Right lobe of liver (tissue), 6 donors: ENCODE data around the gene ACVR2B. TPM values are rescaled to one million over a fixed set of nuclear protein-coding genes. Genes with fewer than 3 reads are reported as not detected.

Source experiments
- ATAC-seq, 4 donors: fragments of 200-7000 bp; cut with Tn5 transposase; one replicate each; pipeline ENCODE4 v1.9.1; 2020; ENCODE audit warnings: mild to moderate bottlenecking in 4 of 4, moderate library complexity in 4 of 4
- DNase-seq, 3 donors: peaks; one replicate each; pipeline ENCODE4 v3.0.0-alpha.2; 2020
- H3K27ac ChIP-seq, 3 donors: fragments of 200-600 bp; one replicate each; pipeline ENCODE4 v1.8.0; 2022
- H3K27me3 ChIP-seq, 2 donors: fragments of 200-600 bp; one replicate each; pipeline ENCODE4 v1.8.0; 2022
- H3K36me3 ChIP-seq, 4 donors: fragments of 200-600 bp; sonication (generic) in 1 of 4; one replicate each; pipeline versions ENCODE4 v1.5.1 to v1.8.0; 2017 to 2022; ENCODE audit warnings: control low read depth in 1 of 4
- H3K4me1 ChIP-seq, 4 donors: fragments of 200-600 bp; sonication (generic) in 1 of 4; one replicate each; pipeline versions ENCODE4 v1.5.1 to v1.8.0; 2017 to 2022; ENCODE audit warnings: control low read depth in 1 of 4
- H3K4me3 ChIP-seq, 3 donors: fragments of 200-600 bp; one replicate each; pipeline ENCODE4 v1.8.0; 2022
- H3K9me3 ChIP-seq, 4 donors: fragments of 200-600 bp; sonication (generic) in 1 of 4; one replicate each; pipeline versions ENCODE4 v1.5.1 to v1.8.0; 2017 to 2022; ENCODE audit warnings: control low read depth in 1 of 4
- CTCF ChIP-seq, 4 donors: fragments of 200-600 bp in 3 of 4; fragments of 450-650 bp in 1 of 4; IDR thresholded peaks; one replicate each; pipeline versions ENCODE4 v1.5.1 to v1.8.0; 2016 to 2022; ENCODE audit warnings: antibody characterized with exemption in 4 of 4, mild to moderate bottlenecking in 2 of 4
- POLR2A ChIP-seq: fragments of 450-650 bp; IDR thresholded peaks from one replicate; pipeline ENCODE4 v1.6.1; 2017; ENCODE audit warnings: antibody characterized with exemption, mild to moderate bottlenecking
- WGBS: methylation state at CpG from one replicate; pipeline ENCODE4 v1.1.6; 2018; ENCODE audit warnings: low coverage, low lambda C conversion rate; ENCODE audit not compliant: insufficient coverage; ENCODE audit errors: missing lambda C conversion rate; 5-methylcytosine and 5-hydroxymethylcytosine counted together
- intact Hi-C, 2 donors: fragments of 100-400 bp; cut with DNase I; formaldehyde crosslinking; loops; one replicate each; pipeline versions ENCODE4 v1.11.2 to v1.14.1; 2022
- total RNA-seq, 6 experiments: library from RNA; depleted of rRNA in 2 of 6; stranded (reverse); fragments of >200 nt in 2 of 6; fragmentation: NEBNext Ultra II Directional in 3 of 6; extraction: Animal tissue kit (Norgen Biotek cat#: 25700) in 3 of 6; gene quantifications; one replicate each; pipeline versions ENCODE4 v1.1.0 to v1.2.4, GENCODE V29; 2016 to 2023
- donor health status: DM: no; HTN: yes; CAD: no.
- donor health status: DM: no; HTN: no; CAD: no.
- donor health status: DM: no; HTN: no; CAD: no.
- donor health status: DM: no; HTN: yes; CAD: no.
- donor health status: DM: no; HTN: yes; CAD: no.

ACVR2B gene
- total RNA-seq, 6 experiments from 2014 or later: 2.0 to 5.9 (median 4.4) TPM

- no peak overlapping the region for H3K27ac ChIP-seq
- H3K9me3 ChIP-seq: no peaks in the 10 kb centered on the region
- H3K4me1 ChIP-seq: no peaks in the 10 kb centered on the region
- DNase-seq: no peak
- no peaks in the 10 kb centered on the region for H3K27me3 ChIP-seq
- intact Hi-C loops: loop anchor here in 1 of 2 donors (5.0 kb wide), 1 partner anchor 129 kb away; no protein-coding TSS in a partner anchor
- no peak overlapping the region for H3K4me3 ChIP-seq
- H3K36me3 ChIP-seq: peaks cover 0 to 49% (median 16%) of the 10 kb centered on the region in 4 donors
- WGBS: 80% methylated on average over 1 of the region's 2 CpGs
- no peak for TF ChIP-seq CTCF (IDR thresholded peaks at IDR 0.05)
- TF ChIP-seq POLR2A: no peak
- ATAC-seq: no peak
Observed at GRCh38 chr3:38480930-38481329, 27.2 kb downstream of the ACVR2B start.

GRCh38 chr3:38482951-38483350 is 29.3 kb downstream of the ACVR2B start:
- Histone ChIP-seq H3K4me1 (no peaks in the 10 kb centered on the region), H3K4me3 (no peak overlapping the region), H3K27ac (no peak overlapping the region), H3K36me3 (peaks cover 0 to 49% (median 16%) of the 10 kb centered on the region in 4 donors), H3K9me3 (no peaks in the 10 kb centered on the region), H3K27me3 (no peaks in the 10 kb centered on the region)
- TF ChIP-seq POLR2A: no peak
- TF ChIP-seq CTCF (IDR thresholded peaks at IDR 0.05): no peak
- DNase-seq: no peak
- WGBS: 77% methylated on average over 8 of the region's 10 CpGs
- intact Hi-C loops: loop anchor here in 1 of 2 donors (5.0 kb wide), 1 partner anchor 131 kb away; no protein-coding TSS in a partner anchor
- no peak for ATAC-seq

- no peak for ATAC-seq
- 47% methylated on average over 3 of the region's 3 CpGs for WGBS
Observed at GRCh38 chr3:38487323-38487722, 33.6 kb downstream of the ACVR2B start.

GRCh38 chr3:38488949-38489348 is 35.3 kb downstream of the ACVR2B start:
- peaks cover 0 to 10% (median 2%) of the 10 kb centered on the region in 4 donors for H3K36me3 ChIP-seq
- DNase-seq: no peak
- 63% methylated on average over 2 of the region's 2 CpGs for whole genome bisulfite sequencing
- no peak overlapping the region for H3K4me3 ChIP-seq
- no peaks in the 10 kb centered on the region for H3K9me3 ChIP-seq
- H3K27ac ChIP-seq: no peak overlapping the region
- no peaks in the 10 kb centered on the region for H3K27me3 ChIP-seq
- no peak for ATAC-seq
- TF ChIP-seq POLR2A (no peak), CTCF (IDR thresholded peaks at IDR 0.05) (no peak)
- intact Hi-C loops: no loop called here
- no peaks in the 10 kb centered on the region for H3K4me1 ChIP-seq

More at GRCh38 chr3:38487323-38487722, 33.6 kb downstream of the ACVR2B start:
- Histone ChIP-seq H3K27ac (no peak overlapping the region), H3K9me3 (no peaks in the 10 kb centered on the region), H3K36me3 (peaks cover 0 to 26% (median 9%) of the 10 kb centered on the region in 4 donors), H3K27me3 (no peaks in the 10 kb centered on the region), H3K4me3 (no peak overlapping the region), H3K4me1 (no peaks in the 10 kb centered on the region)
- intact Hi-C loops: no loop called here
- DNase-seq: no peak
- no peak for TF ChIP-seq CTCF (IDR thresholded peaks at IDR 0.05)
- no peak for TF ChIP-seq POLR2A

GRCh38 chr3:38489766-38490165 is 36.1 kb downstream of the ACVR2B start:
- intact Hi-C loops: no loop called here
- TF ChIP-seq CTCF (IDR thresholded peaks at IDR 0.05) (no peak), POLR2A (no peak)
- Histone ChIP-seq H3K27ac (no peak overlapping the region), H3K4me3 (no peak overlapping the region), H3K27me3 (no peaks in the 10 kb centered on the region), H3K9me3 (no peaks in the 10 kb centered on the region), H3K4me1 (no peaks in the 10 kb centered on the region), H3K36me3 (peaks cover 0 to 1% (median 0%) of the 10 kb centered on the region in 4 donors)
- 84% methylated on average over 2 of the region's 2 CpGs for WGBS
- ATAC-seq (no peak), DNase-seq (no peak)
